Endothelial cell of umbilical vein (primary cell): ENCODE results near the gene PAX3. TPM values are rescaled to one million over a fixed set of nuclear protein-coding genes. Genes with fewer than 3 reads are reported as not detected.

Experiments used
- BruUV-seq: library from RNA; stranded (reverse); fragments of 400-500 nt; replicated peaks from 2 replicates; lab custom pipeline; 2021; lab: Mats Ljungman, UMichigan
- CTCF ChIA-PET: fragments of 300-600, 350-600 bp; sonication (Branson Sonifier 250); formaldehyde crosslinking; loops from one replicate; lab custom pipeline; 2021; ENCODE audit warnings: antibody characterized with exemption, inconsistent platforms; lab: Charles Lee
- POLR2A ChIA-PET: fragments of 300-600, 350-600 bp; sonication (Branson Sonifier 250); formaldehyde crosslinking; loops from one replicate; lab custom pipeline; 2021; ENCODE audit warnings: antibody characterized with exemption, inconsistent platforms; lab: Charles Lee
- DNase-seq: peaks from one replicate; pipeline ENCODE4 v3.0.0-alpha.2; 2011; ENCODE audit warnings: low read depth, low spot score
- FAIRE-seq: peaks from 2 replicates; lab custom pipeline; 2011; peaks lifted over from hg19 to GRCh38; lab: Jason Lieb, UNC
- H2AFZ ChIP-seq: 2 replicates; pipeline ENCODE4 v1.6.0; 2012; ENCODE audit warnings: low read depth, low read length, control low read depth, inconsistent platforms
- H3K27ac ChIP-seq: 2 replicates; pipeline ENCODE4 v1.5.1; 2011; ENCODE audit warnings: low read depth, mild to moderate bottlenecking, control low read depth, low read length, moderate library complexity; ENCODE audit not compliant: insufficient read depth
- H3K27me3 ChIP-seq, 2 experiments: 2 replicates each; pipeline versions ENCODE4 v1.6.0 to v1.6.1; 2011; ENCODE audit warnings: low read length in 2 of 2, mixed read lengths in 1 of 2; ENCODE audit not compliant: control insufficient read depth in 2 of 2, insufficient read depth in 2 of 2
- H3K36me3 ChIP-seq, 2 experiments: 2 replicates in 1 of 2; 3 replicates in 1 of 2; pipeline ENCODE4 v1.5.1; 2011; ENCODE audit warnings: low read length in 2 of 2, mild to moderate bottlenecking in 1 of 2, moderate library complexity in 1 of 2; ENCODE audit not compliant: control insufficient read depth in 2 of 2, insufficient read depth in 2 of 2; ENCODE audit errors: extremely low read depth in 1 of 2
- H3K4me1 ChIP-seq: 3 replicates; pipeline ENCODE4 v1.5.1; 2011; ENCODE audit warnings: mild to moderate bottlenecking, low read length; ENCODE audit not compliant: control insufficient read depth, insufficient read depth; ENCODE audit errors: extremely low read depth
- H3K4me2 ChIP-seq: 2 replicates; pipeline ENCODE4 v1.6.1; 2011; ENCODE audit warnings: low read length, control low read depth, mixed read lengths; ENCODE audit not compliant: insufficient read depth
- H3K4me3 ChIP-seq, 3 experiments: fragments of 200-600 bp in 1 of 3; sonication (generic), shearing (Covaris generic) in 1 of 3; replicated peaks in 1 of 3; 2 replicates each; pipeline ENCODE4 v1.5.1; 2011 to 2016; ENCODE audit warnings: control low read depth in 3 of 3, low read length in 3 of 3, mild to moderate bottlenecking in 2 of 3, inconsistent platforms in 1 of 3, low read depth in 1 of 3, moderate library complexity in 1 of 3; ENCODE audit not compliant: insufficient read depth in 1 of 3
- H3K79me2 ChIP-seq: 2 replicates; pipeline ENCODE4 v1.6.0; 2012; ENCODE audit warnings: low read length, inconsistent platforms; ENCODE audit not compliant: control insufficient read depth, insufficient read depth
- H3K9ac ChIP-seq: replicated peaks from 2 replicates; pipeline ENCODE3; 2011; ENCODE audit warnings: low read length, control low read depth; ENCODE audit not compliant: insufficient read depth; ENCODE audit errors: extremely low read depth
- H3K9me1 ChIP-seq: replicated peaks from 3 replicates; pipeline ENCODE4 v1.6.0; 2011; ENCODE audit warnings: mild to moderate bottlenecking, low read length; ENCODE audit not compliant: control insufficient read depth, insufficient read depth; ENCODE audit errors: extremely low read depth
- H3K9me3 ChIP-seq: replicated peaks from 2 replicates; pipeline ENCODE4 v1.5.1; 2012; ENCODE audit warnings: low read length, inconsistent platforms; ENCODE audit not compliant: control insufficient read depth, insufficient read depth
- H4K20me1 ChIP-seq: replicated peaks from 2 replicates; pipeline ENCODE3; 2011; ENCODE audit warnings: mild to moderate bottlenecking, low read length; ENCODE audit not compliant: control insufficient read depth, insufficient read depth; ENCODE audit errors: extremely low read depth
- EZH2 ChIP-seq: IDR thresholded peaks from 2 replicates; pipeline ENCODE4 v1.6.1; 2012; ENCODE audit warnings: borderline replicate concordance, low read depth, mild to moderate bottlenecking, moderate library complexity, low read length, inconsistent platforms; ENCODE audit not compliant: severe bottlenecking
- FOS ChIP-seq: IDR thresholded peaks from 2 replicates; pipeline ENCODE4 v1.6.1; 2011; ENCODE audit warnings: mild to moderate bottlenecking, low read length, moderate library complexity, borderline replicate concordance; ENCODE audit not compliant: insufficient read depth
- GATA2 ChIP-seq: IDR thresholded peaks from 2 replicates; pipeline ENCODE4 v1.7.0; 2011; ENCODE audit warnings: low read depth, mild to moderate bottlenecking, moderate library complexity, mixed read lengths, low read length; ENCODE audit not compliant: insufficient read length, insufficient read depth
- JUN ChIP-seq: IDR thresholded peaks from 2 replicates; pipeline ENCODE4 v1.6.1; 2011; ENCODE audit warnings: borderline replicate concordance, low read depth; ENCODE audit not compliant: insufficient read length, insufficient read depth
- MYC ChIP-seq: IDR thresholded peaks from one replicate; pipeline ENCODE4 v1.6.1; 2011; ENCODE audit warnings: mild to moderate bottlenecking, low read depth, low read length
- POLR2A ChIP-seq: IDR thresholded peaks from 2 replicates; pipeline ENCODE4 v1.6.1; 2012; ENCODE audit warnings: low read depth, mild to moderate bottlenecking, control low read depth, low read length
- POLR2AphosphoS5 ChIP-seq: IDR thresholded peaks from 2 replicates; pipeline ENCODE4 v1.6.1; 2012; ENCODE audit warnings: low read depth, mild to moderate bottlenecking, control low read depth, low read length, moderate library complexity; ENCODE audit not compliant: insufficient read depth
- dilution Hi-C: fragments of 300-500 bp; cut with MboI; formaldehyde crosslinking; loops from one replicate; pipeline ENCODE4 v1.15.0; 2019; ENCODE audit warnings: low sequenced_read_pairs; ENCODE audit not compliant: extremely low pct_ligation_motif_present
- intact Hi-C: fragments of 100-400 bp; cut with micrococcal nuclease; formaldehyde crosslinking; loops from one replicate; pipeline ENCODE4 v1.10.0; 2022
- polyA plus RNA-seq, 4 experiments: library from polyadenylated mRNA; depleted of rRNA in 3 of 4; stranded (reverse) in 3 of 4; unstranded in 1 of 4; fragments of >200 nt; gene quantifications; 2 replicates each; pipeline versions ENCODE4 v1.2.1 to v1.2.3, GENCODE V29; 2011 to 2012; ENCODE audit warnings: missing spikeins in 1 of 4
- total RNA-seq: library from RNA; stranded (reverse); gene quantifications from 2 replicates; pipeline ENCODE4 v1.2.3, GENCODE V29; 2021
- TF ChIP-seq, protein P1 (sequence below): IDR thresholded peaks from 2 replicates; pipeline ENCODE4 v1.6.1; 2011; ENCODE audit not compliant: insufficient read depth, insufficient read length
- TF ChIP-seq, protein P2 (sequence below), 2 donors: IDR thresholded peaks; 1 replicate in 1 of 2; 2 replicates in 1 of 2; pipeline ENCODE4 v1.5.1; 2011; ENCODE audit warnings: low read length in 2 of 2, mild to moderate bottlenecking in 2 of 2, moderate library complexity in 2 of 2, control low read depth in 1 of 2, inconsistent platforms in 1 of 2, low read depth in 1 of 2; ENCODE audit not compliant: insufficient read depth in 1 of 2; ENCODE audit errors: extremely low read depth in 1 of 2

Gene PAX3
- total and polyA plus RNA-seq, 2 donors (not counting 3 experiments of a cell fraction or from before 2014, with no cell fraction given), result not detected

GRCh38 chr2:222271854-222272253 lies 26.9 kb downstream of the PAX3 start:
- intact Hi-C loops (no loop called here), dilution Hi-C loops (no loop called here)
- no peaks in the 10 kb centered on the region for H3K9me1 ChIP-seq
- CTCF ChIA-PET, result interaction anchor here (0.7 to 2.4 kb wide), 3 partner anchors 10 to 290 kb away, joined by 3 to 6 read pairs (median 5); no protein-coding TSS in a partner anchor
- TF ChIP-seq, protein P1, sequence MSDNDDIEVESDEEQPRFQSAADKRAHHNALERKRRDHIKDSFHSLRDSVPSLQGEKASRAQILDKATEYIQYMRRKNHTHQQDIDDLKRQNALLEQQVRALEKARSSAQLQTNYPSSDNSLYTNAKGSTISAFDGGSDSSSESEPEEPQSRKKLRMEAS, result no peak
- no peak for TF ChIP-seq POLR2A
- TF ChIP-seq JUN, result no peak
- TF ChIP-seq EZH2, result no peak
- no peak for TF ChIP-seq GATA2
- TF ChIP-seq POLR2AphosphoS5, result no peak
- no peak for TF ChIP-seq MYC
- TF ChIP-seq FOS, result no peak
- TF ChIP-seq, protein P2, sequence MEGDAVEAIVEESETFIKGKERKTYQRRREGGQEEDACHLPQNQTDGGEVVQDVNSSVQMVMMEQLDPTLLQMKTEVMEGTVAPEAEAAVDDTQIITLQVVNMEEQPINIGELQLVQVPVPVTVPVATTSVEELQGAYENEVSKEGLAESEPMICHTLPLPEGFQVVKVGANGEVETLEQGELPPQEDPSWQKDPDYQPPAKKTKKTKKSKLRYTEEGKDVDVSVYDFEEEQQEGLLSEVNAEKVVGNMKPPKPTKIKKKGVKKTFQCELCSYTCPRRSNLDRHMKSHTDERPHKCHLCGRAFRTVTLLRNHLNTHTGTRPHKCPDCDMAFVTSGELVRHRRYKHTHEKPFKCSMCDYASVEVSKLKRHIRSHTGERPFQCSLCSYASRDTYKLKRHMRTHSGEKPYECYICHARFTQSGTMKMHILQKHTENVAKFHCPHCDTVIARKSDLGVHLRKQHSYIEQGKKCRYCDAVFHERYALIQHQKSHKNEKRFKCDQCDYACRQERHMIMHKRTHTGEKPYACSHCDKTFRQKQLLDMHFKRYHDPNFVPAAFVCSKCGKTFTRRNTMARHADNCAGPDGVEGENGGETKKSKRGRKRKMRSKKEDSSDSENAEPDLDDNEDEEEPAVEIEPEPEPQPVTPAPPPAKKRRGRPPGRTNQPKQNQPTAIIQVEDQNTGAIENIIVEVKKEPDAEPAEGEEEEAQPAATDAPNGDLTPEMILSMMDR (IDR thresholded peaks at IDR 0.05; ENCODE audit: extremely low read depth in 1 of 2, insufficient read depth in 1 of 2, low read depth in 1 of 2, low read length in 2 of 2), result no peak
- no peak overlapping the region for H2AFZ ChIP-seq
- H4K20me1 ChIP-seq, result no peaks in the 10 kb centered on the region
- DNase-seq, result no peak
- H3K4me2 ChIP-seq, result no peak overlapping the region
- no peak overlapping the region for H3K27ac ChIP-seq
- H3K9ac ChIP-seq, result no peak overlapping the region
- no peaks in the 10 kb centered on the region for H3K79me2 ChIP-seq
- no TSS peak for BruUV-seq
- no peaks in the 10 kb centered on the region for H3K36me3 ChIP-seq
- H3K9me3 ChIP-seq, result no peaks in the 10 kb centered on the region
- FAIRE-seq, result no peak
- no peaks in the 10 kb centered on the region for H3K4me1 ChIP-seq
- no peak overlapping the region for H3K4me3 ChIP-seq
- H3K27me3 ChIP-seq, result no peaks in the 10 kb centered on the region
- POLR2A ChIA-PET, result no interaction called here
